Measurements from ENCODE around the gene GNG7. TPM values are rescaled to one million over a fixed set of nuclear protein-coding genes. Genes with fewer than 3 reads are reported as not detected.

The GNG7 gene
- total RNA-seq, 2 donors from 2014 or later, result 8.7 to 22.9 TPM

DNA sequence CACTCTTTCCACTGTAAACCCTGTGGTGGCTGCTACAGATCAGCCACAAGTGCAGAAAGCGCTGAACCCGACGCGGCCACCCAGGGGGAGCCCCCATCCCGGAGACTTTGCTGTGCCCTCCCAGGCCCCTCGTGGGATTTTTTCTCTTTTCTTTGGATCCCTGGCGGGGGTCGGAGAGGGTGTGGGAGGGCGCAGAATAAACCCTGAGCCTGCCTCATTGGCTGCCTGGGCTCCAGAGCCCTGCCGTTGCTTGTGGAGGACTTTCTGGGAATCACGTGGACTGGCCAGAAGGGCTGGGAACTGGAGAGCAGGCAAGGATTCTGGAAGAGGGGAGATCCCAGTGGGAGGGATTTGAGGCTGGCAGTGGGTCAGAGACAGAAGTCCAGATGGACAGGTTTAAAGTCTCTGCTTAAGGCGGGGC is 201.6 kb downstream of the GNG7 start:
- peak; percentile 6 for TF ChIP-seq POLR2AphosphoS5 (IDR thresholded peaks at IDR 0.05)
- no peak for TF ChIP-seq POLR2A (IDR thresholded peaks at IDR 0.05)
- TF ChIP-seq, protein P1, sequence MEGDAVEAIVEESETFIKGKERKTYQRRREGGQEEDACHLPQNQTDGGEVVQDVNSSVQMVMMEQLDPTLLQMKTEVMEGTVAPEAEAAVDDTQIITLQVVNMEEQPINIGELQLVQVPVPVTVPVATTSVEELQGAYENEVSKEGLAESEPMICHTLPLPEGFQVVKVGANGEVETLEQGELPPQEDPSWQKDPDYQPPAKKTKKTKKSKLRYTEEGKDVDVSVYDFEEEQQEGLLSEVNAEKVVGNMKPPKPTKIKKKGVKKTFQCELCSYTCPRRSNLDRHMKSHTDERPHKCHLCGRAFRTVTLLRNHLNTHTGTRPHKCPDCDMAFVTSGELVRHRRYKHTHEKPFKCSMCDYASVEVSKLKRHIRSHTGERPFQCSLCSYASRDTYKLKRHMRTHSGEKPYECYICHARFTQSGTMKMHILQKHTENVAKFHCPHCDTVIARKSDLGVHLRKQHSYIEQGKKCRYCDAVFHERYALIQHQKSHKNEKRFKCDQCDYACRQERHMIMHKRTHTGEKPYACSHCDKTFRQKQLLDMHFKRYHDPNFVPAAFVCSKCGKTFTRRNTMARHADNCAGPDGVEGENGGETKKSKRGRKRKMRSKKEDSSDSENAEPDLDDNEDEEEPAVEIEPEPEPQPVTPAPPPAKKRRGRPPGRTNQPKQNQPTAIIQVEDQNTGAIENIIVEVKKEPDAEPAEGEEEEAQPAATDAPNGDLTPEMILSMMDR (IDR thresholded peaks at IDR 0.05), result no peak
- Histone ChIP-seq H3K4me3 (no peak overlapping the region), H3K27me3 (replicated peaks; ENCODE audit: insufficient read depth) (no peaks in the 10 kb centered on the region), H3K4me1 (replicated peaks) (peaks cover 4% of the 10 kb centered on the region), H3K36me3 (no peaks in the 10 kb centered on the region), H3K27ac (no peak overlapping the region), H3K9me3 (no peaks in the 10 kb centered on the region)
- no peak for DNase-seq (ENCODE audit: low spot score)
- intact Hi-C loops (cut with DNase I), result no loop called here
- 63% methylated on average over 12 of the region's 12 CpGs for WGBS

DNA sequence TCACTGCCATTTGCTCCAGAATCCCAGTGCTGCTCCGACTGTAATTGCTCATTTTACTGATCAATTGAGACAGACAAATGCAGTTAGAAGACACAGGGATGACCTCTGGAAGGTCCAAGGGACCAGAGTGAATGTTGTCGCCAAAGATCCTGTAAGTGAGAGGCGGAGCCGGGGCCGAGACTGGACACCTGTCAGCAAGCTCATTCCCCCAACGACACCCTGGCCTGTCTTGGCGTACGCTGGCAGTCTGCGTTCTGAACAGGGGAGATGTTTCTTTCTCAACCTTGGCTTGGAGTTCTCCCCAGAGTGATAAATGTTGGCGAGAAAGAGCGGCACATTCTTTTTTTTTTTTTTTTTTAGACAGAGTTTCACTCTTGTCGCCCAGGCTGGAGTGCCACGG is 202.3 kb downstream of the GNG7 start:
- no peak for DNase-seq (ENCODE audit: low spot score)
- H3K4me1 ChIP-seq (replicated peaks), result peaks cover 11% of the 10 kb centered on the region
- H3K27ac ChIP-seq, result peak overlapping the region in 1 of 2 donors; percentile 23
- H3K4me3 ChIP-seq, result no peak overlapping the region
- H3K9me3 ChIP-seq, result no peaks in the 10 kb centered on the region
- TF ChIP-seq POLR2A (IDR thresholded peaks at IDR 0.05) (no peak), POLR2AphosphoS5 (IDR thresholded peaks at IDR 0.05) (no peak)
- TF ChIP-seq, protein P1 (IDR thresholded peaks at IDR 0.05), result no peak
- no peaks in the 10 kb centered on the region for H3K27me3 ChIP-seq (replicated peaks; ENCODE audit: insufficient read depth)
- intact Hi-C loops (cut with DNase I), result no loop called here
- WGBS, result 81% methylated on average over 13 of the region's 13 CpGs
- H3K36me3 ChIP-seq, result no peaks in the 10 kb centered on the region

DNA sequence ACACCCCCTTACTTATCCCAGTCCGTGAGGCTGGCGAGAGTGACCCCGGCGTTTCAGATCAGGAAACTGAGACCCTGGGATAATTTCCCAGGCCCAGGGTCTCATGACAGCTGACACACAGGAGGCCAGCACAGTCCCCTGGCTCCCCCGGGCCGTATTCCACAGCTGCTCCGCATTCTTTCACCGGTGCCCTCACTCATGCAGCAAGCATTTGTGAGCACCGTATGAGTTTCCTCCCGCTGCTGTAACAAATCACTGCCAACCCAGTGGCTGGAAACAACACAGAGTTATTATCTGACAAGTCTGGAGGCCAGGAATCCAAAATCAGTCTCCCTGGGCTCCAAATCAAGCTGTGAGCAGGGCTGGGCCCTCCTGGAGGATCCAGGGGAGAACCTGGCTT is 205.3 kb downstream of the GNG7 start:
- H3K4me3 ChIP-seq, result no peak overlapping the region
- WGBS, result 93% methylated on average over 10 of the region's 10 CpGs
- no peaks in the 10 kb centered on the region for H3K9me3 ChIP-seq
- H3K27ac ChIP-seq, result peak overlapping the region in 1 of 2 donors; percentile 35
- peaks cover 12% of the 10 kb centered on the region for H3K4me1 ChIP-seq (replicated peaks)
- TF ChIP-seq POLR2AphosphoS5 (IDR thresholded peaks at IDR 0.05) (no peak), POLR2A (IDR thresholded peaks at IDR 0.05) (no peak)
- TF ChIP-seq, protein P1 (IDR thresholded peaks at IDR 0.05), result no peak
- no peak for DNase-seq (ENCODE audit: low spot score)
- H3K27me3 ChIP-seq (replicated peaks; ENCODE audit: insufficient read depth), result no peaks in the 10 kb centered on the region
- H3K36me3 ChIP-seq, result no peaks in the 10 kb centered on the region
- intact Hi-C loops (cut with DNase I), result loop anchor here (5.0 kb wide), 1 partner anchor 45 kb away; no protein-coding TSS in a partner anchor

GRCh38 chr19:2495651-2496316 is 206.7 kb downstream of the GNG7 start:
- TF ChIP-seq, protein P1 (IDR thresholded peaks at IDR 0.05), result no peak
- no peak for TF ChIP-seq POLR2AphosphoS5 (IDR thresholded peaks at IDR 0.05)
- intact Hi-C loops (cut with DNase I), result loop anchor here (5.0 kb wide), 1 partner anchor 47 kb away; no protein-coding TSS in a partner anchor
- no peaks in the 10 kb centered on the region for H3K36me3 ChIP-seq
- H3K4me3 ChIP-seq, result peak overlapping the region; percentile 43 to 46
- H3K9me3 ChIP-seq, result no peaks in the 10 kb centered on the region
- 22% methylated on average over 16 of the region's 16 CpGs for WGBS
- H3K27me3 ChIP-seq (replicated peaks; ENCODE audit: insufficient read depth), result no peaks in the 10 kb centered on the region
- DNase-seq (ENCODE audit: low spot score), result no peak
- H3K4me1 ChIP-seq (replicated peaks), result peaks cover 15% of the 10 kb centered on the region
- peak overlapping the region; percentile 94 to 96 for H3K27ac ChIP-seq

DNA sequence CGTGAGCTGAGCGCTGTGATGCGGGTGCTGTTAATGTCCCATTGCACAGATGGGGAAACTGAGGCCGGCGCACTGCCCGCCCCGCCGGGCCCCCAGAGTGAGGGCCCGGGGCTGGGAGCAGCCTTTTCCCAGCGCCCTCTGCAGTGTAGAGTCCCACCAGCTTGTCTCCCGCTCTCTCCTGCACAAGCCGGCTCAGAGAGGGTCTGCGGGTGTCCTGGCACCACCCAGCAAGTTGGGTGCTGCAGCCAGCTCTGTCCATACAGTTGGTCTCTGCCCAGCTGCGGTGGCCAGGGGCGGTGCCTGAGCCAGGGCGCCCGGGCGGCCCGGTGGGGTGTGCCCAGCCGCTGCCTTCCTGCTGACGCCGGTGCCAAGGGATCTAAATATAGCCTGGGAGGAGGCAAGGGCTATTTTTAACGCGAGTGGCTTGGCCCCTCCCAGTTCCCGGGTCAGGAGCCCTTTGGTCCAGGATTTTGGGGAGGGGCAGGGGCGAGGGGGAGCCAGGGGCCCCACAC is 207.3 kb downstream of the GNG7 start:
- intact Hi-C loops (cut with DNase I), result loop anchor here (5.0 kb wide), 1 partner anchor 47 kb away; no protein-coding TSS in a partner anchor
- under 1% methylated on average over 25 of the region's 26 CpGs for WGBS
- peak; percentile 73 for TF ChIP-seq POLR2AphosphoS5 (IDR thresholded peaks at IDR 0.05)
- TF ChIP-seq POLR2A (IDR thresholded peaks at IDR 0.05), result no peak
- TF ChIP-seq, protein P1 (IDR thresholded peaks at IDR 0.05), result no peak
- peak; percentile 87 for DNase-seq (ENCODE audit: low spot score)
- H3K27ac ChIP-seq, result peak overlapping the region; percentile 94 to 96
- peak overlapping the region; percentile 43 to 46 for H3K4me3 ChIP-seq
- no peaks in the 10 kb centered on the region for H3K36me3 ChIP-seq
- no peaks in the 10 kb centered on the region for H3K9me3 ChIP-seq
- no peaks in the 10 kb centered on the region for H3K27me3 ChIP-seq (replicated peaks; ENCODE audit: insufficient read depth)
- peaks cover 19% of the 10 kb centered on the region for H3K4me1 ChIP-seq (replicated peaks)
